GM12875 (cell line): Measurements from ENCODE around the gene KCNIP3.

Experiments used
- H3K4me3 ChIP-seq: one replicate; pipeline ENCODE4 v1.5.1; 2011; ENCODE audit warnings: low read depth, low read length, control low read depth
- TF ChIP-seq, protein P1 (sequence below): IDR thresholded peaks from 2 replicates; pipeline ENCODE4 v1.5.1; 2011; ENCODE audit warnings: low read depth, mild to moderate bottlenecking, control low read depth, inconsistent platforms, low read length, moderate library complexity, borderline replicate concordance; ENCODE audit not compliant: insufficient read depth

KCNIP3 gene

DNA sequence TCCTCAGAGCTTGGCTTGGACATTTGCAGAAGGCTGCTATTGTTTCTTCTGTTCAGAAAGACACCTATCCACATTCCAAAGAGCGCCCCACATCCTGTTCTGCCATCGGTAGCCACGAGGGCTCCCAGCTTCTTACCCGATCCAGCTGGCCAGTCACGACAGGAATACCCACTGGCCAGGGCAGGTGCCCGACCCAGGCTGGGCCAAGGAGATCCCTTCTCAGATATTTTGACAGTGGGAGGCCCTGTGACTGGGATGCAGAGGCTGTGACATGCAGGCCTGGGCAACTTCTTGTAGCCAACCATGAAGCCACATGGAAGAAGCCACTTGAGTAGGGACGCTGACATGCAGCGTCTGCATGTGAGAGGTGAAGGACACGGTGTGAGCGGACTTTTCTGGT lies 34.5 kb downstream of the KCNIP3 start:
- H3K4me3 ChIP-seq, result no peak overlapping the region
- TF ChIP-seq, protein P1, sequence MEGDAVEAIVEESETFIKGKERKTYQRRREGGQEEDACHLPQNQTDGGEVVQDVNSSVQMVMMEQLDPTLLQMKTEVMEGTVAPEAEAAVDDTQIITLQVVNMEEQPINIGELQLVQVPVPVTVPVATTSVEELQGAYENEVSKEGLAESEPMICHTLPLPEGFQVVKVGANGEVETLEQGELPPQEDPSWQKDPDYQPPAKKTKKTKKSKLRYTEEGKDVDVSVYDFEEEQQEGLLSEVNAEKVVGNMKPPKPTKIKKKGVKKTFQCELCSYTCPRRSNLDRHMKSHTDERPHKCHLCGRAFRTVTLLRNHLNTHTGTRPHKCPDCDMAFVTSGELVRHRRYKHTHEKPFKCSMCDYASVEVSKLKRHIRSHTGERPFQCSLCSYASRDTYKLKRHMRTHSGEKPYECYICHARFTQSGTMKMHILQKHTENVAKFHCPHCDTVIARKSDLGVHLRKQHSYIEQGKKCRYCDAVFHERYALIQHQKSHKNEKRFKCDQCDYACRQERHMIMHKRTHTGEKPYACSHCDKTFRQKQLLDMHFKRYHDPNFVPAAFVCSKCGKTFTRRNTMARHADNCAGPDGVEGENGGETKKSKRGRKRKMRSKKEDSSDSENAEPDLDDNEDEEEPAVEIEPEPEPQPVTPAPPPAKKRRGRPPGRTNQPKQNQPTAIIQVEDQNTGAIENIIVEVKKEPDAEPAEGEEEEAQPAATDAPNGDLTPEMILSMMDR, result no peak

DNA sequence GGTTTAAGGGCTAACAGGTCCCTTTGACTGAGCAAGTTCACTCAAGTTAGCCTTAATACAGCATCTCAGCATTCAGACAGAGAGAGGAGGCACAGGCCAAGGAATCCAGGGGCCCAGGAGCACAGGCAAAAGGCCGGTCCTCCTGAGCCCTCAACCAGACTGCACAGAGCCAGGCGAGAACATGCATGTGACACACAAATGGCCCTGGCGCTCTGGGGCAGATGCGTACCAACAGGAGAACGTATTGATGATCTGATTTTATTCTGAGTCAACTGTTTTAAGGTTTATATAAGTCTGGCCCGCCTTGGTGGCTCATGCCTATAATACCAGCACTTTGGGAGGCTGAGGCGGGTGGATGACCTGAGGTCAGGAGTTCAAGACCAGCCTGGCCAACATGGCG lies 34.9 kb downstream of the KCNIP3 start:
- TF ChIP-seq, protein P1, result no peak
- no peak overlapping the region for H3K4me3 ChIP-seq

DNA sequence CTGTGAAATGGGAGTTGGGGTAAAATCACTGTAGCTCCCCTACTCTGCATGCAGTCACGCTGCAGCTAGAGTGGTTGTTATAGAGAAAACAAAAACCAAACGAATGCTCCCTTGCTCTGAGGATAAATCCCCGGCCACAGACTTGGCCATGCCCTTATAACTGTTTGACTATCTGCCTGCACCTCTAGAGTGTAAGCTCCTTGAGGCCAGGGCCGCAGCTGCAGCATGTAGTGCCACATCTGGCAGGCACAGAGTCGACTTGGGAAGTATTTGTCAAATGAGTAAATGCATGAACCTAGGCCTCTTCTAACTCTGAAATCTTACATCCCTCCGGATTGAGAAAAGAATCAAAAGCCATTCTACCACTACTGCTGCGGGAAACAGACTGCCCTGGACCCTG lies 35.9 kb downstream of the KCNIP3 start:
- H3K4me3 ChIP-seq, result no peak overlapping the region
- TF ChIP-seq, protein P1, result no peak

DNA sequence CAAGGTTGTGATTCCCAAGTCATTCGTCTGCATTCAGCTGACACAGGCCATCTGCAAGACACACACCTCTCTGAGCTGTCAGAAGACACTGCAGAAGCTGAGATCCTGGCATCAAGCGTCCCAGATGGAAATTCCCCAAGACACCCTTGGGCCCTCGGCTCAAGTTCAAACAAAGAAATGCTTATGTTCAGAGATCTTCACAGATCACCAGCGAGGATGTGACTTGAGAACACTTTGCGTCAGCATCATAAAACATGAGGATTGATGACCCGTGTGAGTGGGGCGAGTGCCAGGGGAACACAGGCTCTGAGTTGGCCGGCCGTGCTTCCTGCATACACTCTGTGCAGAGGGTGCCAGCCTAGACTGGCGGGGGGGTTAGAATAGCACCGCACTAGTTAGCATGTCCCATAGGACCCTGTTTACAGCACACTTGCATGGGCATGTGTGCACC lies 36.8 kb downstream of the KCNIP3 start:
- no peak overlapping the region for H3K4me3 ChIP-seq
- TF ChIP-seq, protein P1, result no peak

DNA sequence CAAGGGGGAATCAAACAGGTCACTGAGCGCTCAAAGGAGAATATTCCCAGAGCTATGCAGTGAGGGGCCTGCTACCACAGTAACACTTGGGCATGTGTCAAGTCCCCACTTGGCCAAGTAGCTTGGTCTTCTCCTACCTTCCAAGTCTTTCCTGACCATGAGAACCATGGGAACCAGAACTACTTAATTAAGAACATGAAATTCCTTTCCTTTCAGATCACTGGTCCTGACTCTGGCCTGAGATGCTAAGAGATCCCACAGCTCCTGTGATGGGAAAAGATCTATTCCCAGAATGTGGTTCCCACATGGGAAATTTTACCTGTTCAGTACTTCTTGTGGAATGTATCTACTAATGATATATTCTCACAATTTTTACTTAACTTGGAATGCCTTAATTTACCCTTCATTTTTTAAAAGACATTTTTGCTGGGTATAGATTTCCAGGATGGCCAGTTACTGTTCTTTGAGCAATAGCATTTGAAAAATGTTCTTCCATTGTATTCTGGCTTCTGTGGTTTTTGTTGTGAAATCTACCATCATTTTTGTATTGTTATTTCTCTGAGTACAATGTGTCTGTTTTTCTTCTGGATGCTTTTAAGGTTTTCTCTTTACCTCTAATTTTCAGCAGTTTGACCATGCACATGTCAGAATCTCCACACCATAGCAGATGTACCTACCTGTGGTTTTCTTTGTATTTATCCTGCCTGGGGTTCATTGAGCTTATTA lies 37.9 kb downstream of the KCNIP3 start:
- H3K4me3 ChIP-seq, result no peak overlapping the region
- TF ChIP-seq, protein P1, result no peak

DNA sequence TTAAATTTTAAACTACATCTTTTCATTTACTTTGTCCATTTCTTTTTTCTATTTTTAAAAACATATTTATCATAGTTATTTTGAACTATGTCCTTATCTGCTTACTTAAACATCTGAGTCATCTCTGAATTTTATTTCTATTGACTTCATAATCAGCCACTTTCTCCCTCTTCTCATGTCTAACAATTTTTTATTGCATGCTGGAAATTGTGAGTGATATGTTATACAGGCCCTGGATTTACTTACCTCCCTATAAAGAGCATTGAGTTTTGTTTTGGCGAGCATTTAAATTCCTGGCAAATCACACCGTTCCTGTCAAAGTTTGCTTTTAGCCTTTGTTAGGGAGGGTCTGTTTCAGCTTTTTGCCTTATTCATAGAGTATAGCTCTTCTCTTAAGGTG lies 39.3 kb downstream of the KCNIP3 start:
- TF ChIP-seq, protein P1, result no peak

DNA sequence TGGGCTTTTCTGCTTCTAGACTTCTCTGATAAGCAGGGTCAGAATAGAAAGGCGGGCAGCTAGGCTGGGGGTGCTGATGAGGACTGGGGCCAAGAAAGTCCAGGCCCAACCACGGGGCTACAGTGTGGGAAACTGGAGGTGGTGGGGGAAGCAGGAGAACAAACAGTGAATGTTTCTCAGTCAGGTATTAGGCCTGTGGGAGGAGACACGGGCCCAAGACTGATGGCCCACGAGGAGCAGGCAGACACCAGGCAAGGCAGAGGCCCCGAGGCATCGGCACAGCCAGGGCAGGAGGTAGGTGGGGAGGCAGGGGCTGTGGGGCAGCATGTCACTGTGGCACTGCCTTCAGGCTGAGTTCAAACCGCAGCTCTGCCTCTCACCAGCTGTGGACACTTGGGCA lies 40.7 kb downstream of the KCNIP3 start:
- TF ChIP-seq, protein P1, result no peak
- H3K4me3 ChIP-seq, result no peak overlapping the region

More for the DNA sequence above, 39.3 kb downstream of the KCNIP3 start:
- no peak overlapping the region for H3K4me3 ChIP-seq
